ENCODE measurements around the gene MYORG. TPM values are rescaled to one million over a fixed set of nuclear protein-coding genes. Genes with fewer than 3 reads are reported as not detected.

The MYORG gene
- 0.37 and 0.81 TPM in 2 replicates for total RNA-seq (2011; cell fraction: chromatin; rRNA removed; ENCODE audit: low replicate concordance)
- total RNA-seq (2011; cell fraction: nucleolus; rRNA removed) = 0.53 and 0.83 TPM in 2 replicates
- 0.51 and 1.2 TPM in 2 replicates for total RNA-seq (2011; cell fraction: nucleoplasm; rRNA removed)
- total RNA-seq (2014; rRNA removed) = 0.18 and 0.33 TPM in 2 replicates
- total RNA-seq (2014; rRNA removed; fragmentation: Illumina TruSeq; extraction: Trizol) = 0.15 and 0.19 TPM in 2 replicates
- total RNA-seq (2015; rRNA removed; fragmentation: Illumina TruSeq; extraction: Trizol) = 0.14 and 0.15 TPM in 2 replicates
- 0.82 and 1.1 TPM in 2 replicates for total RNA-seq (2021)
- polyA plus RNA-seq (2011; rRNA removed) = 0.19 and 0.25 TPM in 2 replicates
- 0.16 and 0.43 TPM in 2 replicates for polyA plus RNA-seq (2011; cell fraction: cytosol; rRNA removed)
- 0.06 and 0.28 TPM in 2 replicates for polyA plus RNA-seq (2011; cell fraction: nucleus; rRNA removed)
- polyA plus RNA-seq (2012) = 0.32 and 0.36 TPM in 2 replicates
- 0.36 and 0.40 TPM in 2 replicates for polyA plus RNA-seq (2014; fragmentation: Illumina TruSeq; extraction: Trizol)
- polyA plus RNA-seq (2014; fragmentation: Nextera tagmentation; extraction: Ambion mirVana) = under 1 TPM; 0.06 to 0.13 TPM
- 0.20 and 0.30 TPM in 2 replicates for polyA plus RNA-seq (2014; rRNA removed)
- 0.15 and 0.21 TPM in 2 replicates for polyA minus RNA-seq (2011; rRNA and poly(A)+ RNA removed)
- polyA minus RNA-seq (2011; cell fraction: cytosol; rRNA and poly(A)+ RNA removed) = 0.36 and 0.67 TPM in 2 replicates
- 0.22 and 0.27 TPM in 2 replicates for polyA minus RNA-seq (2011; cell fraction: nucleus; rRNA and poly(A)+ RNA removed)
- percentile 44 among the genes with signal in this experiment for Bru-seq, nascent RNA
- BruChase-seq, experiment 1, labeled RNA remaining after a 2-hour chase = percentile 38 among the genes with signal in this experiment
- BruChase-seq, experiment 2, labeled RNA remaining after a 6-hour chase = percentile 40 among the genes with signal in this experiment
- long read RNA-seq, experiment 1, full-length matches to known transcripts = 1 of 4 reads
- long read RNA-seq, experiment 1, partial matches to known transcripts = 0 of 4 reads
- long read RNA-seq, experiment 1, other reads (novel, unspliced or antisense) = 3 of 4 reads
- long read RNA-seq, experiment 2 = 0 reads
- long read RNA-seq, experiment 3 = 0 reads

GRCh38 chr9:34376596-34377403, at the start of gene MYORG:
Gene MYORG, minus strand, starts transcription at chr9:34376898. Its CDS starts 3,955 bp downstream, at chr9:34372943.
- DNase-seq (ENCODE audit: extremely low read depth in 1 of 4, low spot score in 3 of 4) (peak; percentile 92 to 95 (median 94)), FAIRE-seq (peak; percentile 89), ATAC-seq (peak; percentile 92)
- H3K9me1 ChIP-seq (ENCODE audit: control insufficient read depth, insufficient read depth, low read length) = no peaks in the 10 kb centered on the region
- in situ Hi-C loops (cut with MboI) = no loop called here
- no TSS peak for BruUV-seq (replicated peaks)
- no peaks in the 10 kb centered on the region for H3K27me3 ChIP-seq (ENCODE audit: control insufficient read depth in 2 of 2, insufficient read depth in 2 of 2, low read length in 2 of 2)
- peak within 1 kb of the TSS; percentile 45 for H3K4me3 ChIP-seq
- H3K9ac ChIP-seq (ENCODE audit: insufficient read depth in 1 of 2, low read depth in 2 of 2, low read length in 2 of 2) = peak within 1 kb of the TSS; percentile 59 to 91
- peak within 1 kb of the TSS; percentile 81 for H3K4me2 ChIP-seq (ENCODE audit: insufficient read depth, low read length)
- POLR2A ChIA-PET = interaction anchor here (0.6 to 1.8 kb wide), 7 partner anchors 43 to 329 kb away, joined by 3 to 6 read pairs (median 3); no protein-coding TSS in a partner anchor
- H4K20me1 ChIP-seq (replicated peaks; ENCODE audit: control insufficient read depth, insufficient read depth, low read length) = no peaks in the 10 kb centered on the region
- H2AFZ ChIP-seq (ENCODE audit: low read depth, low read length) = peak within 1 kb of the TSS; percentile 98
- H3K27ac ChIP-seq (ENCODE audit: extremely low read depth, low read depth, low read length) = peak within 1 kb of the TSS; percentile 60
- 0% methylated on average over 17 of the region's 54 CpGs for WGBS (ENCODE audit: insufficient coverage, low coverage, missing lambda C conversion rate)
- H3K36me3 ChIP-seq (ENCODE audit: control insufficient read depth, insufficient read depth, low read length) = no peaks in the 10 kb centered on the region
- H3K79me2 ChIP-seq (ENCODE audit: control insufficient read depth, insufficient read depth, low read length) = no peaks in the 10 kb centered on the region
- intact Hi-C loops (cut with micrococcal nuclease) = no loop called here
- H3K4me1 ChIP-seq (replicated peaks in 1 of 2; ENCODE audit: control insufficient read depth in 2 of 2, insufficient read depth in 2 of 2, low read length in 2 of 2) = peaks cover 9 to 39% of the 10 kb centered on the region in 2 experiments; a peak in 4 of 5 replicates
- no peaks in the 10 kb centered on the region for H3K9me3 ChIP-seq (replicated peaks; ENCODE audit: control insufficient read depth, insufficient read depth, low read depth, low read length)
- CTCF ChIA-PET (ENCODE audit: low intra/inter-chr PET ratio) = no interaction called here
- TF ChIP-seq ZBTB7A (IDR thresholded peaks at IDR 0.05; ENCODE audit: borderline replicate concordance, control insufficient read depth, low read depth, low read length) = peak; percentile 83; the same call in 1 of the 2 replicates
- TF ChIP-seq GATA2 (CRISPR knock-in tag; IDR thresholded peaks at IDR 0.05) = peak; percentile 68; the same call in 1 of the 2 replicates
- TF ChIP-seq CTBP1 (IDR thresholded peaks at IDR 0.05; ENCODE audit: borderline replicate concordance) = peak; percentile 62; the same call in 1 of the 2 replicates
- no peak for TF ChIP-seq ZNF175 (CRISPR knock-in tag; IDR thresholded peaks at IDR 0.05; ENCODE audit: low read depth)
- TF ChIP-seq, protein P1, sequence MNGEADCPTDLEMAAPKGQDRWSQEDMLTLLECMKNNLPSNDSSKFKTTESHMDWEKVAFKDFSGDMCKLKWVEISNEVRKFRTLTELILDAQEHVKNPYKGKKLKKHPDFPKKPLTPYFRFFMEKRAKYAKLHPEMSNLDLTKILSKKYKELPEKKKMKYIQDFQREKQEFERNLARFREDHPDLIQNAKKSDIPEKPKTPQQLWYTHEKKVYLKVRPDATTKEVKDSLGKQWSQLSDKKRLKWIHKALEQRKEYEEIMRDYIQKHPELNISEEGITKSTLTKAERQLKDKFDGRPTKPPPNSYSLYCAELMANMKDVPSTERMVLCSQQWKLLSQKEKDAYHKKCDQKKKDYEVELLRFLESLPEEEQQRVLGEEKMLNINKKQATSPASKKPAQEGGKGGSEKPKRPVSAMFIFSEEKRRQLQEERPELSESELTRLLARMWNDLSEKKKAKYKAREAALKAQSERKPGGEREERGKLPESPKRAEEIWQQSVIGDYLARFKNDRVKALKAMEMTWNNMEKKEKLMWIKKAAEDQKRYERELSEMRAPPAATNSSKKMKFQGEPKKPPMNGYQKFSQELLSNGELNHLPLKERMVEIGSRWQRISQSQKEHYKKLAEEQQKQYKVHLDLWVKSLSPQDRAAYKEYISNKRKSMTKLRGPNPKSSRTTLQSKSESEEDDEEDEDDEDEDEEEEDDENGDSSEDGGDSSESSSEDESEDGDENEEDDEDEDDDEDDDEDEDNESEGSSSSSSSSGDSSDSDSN (IDR thresholded peaks at IDR 0.05; ENCODE audit: borderline replicate concordance in 1 of 2, low read depth in 2 of 2, low read length in 2 of 2) = 0 out of 4 replicates have a peak, but pooled peaks of 1 of the 2 experiments have one; percentile 37
- TF ChIP-seq RBM17 (IDR thresholded peaks at IDR 0.05; ENCODE audit: borderline replicate concordance, low read depth, low read length) = no peak
- TF ChIP-seq JUN (IDR thresholded peaks at IDR 0.05; ENCODE audit: borderline replicate concordance, low read depth, low read length) = 0 out of 2 replicates have a peak, but pooled peaks have one; percentile 6
- TF ChIP-seq JUN (CRISPR knock-in tag; IDR thresholded peaks at IDR 0.05; ENCODE audit: borderline replicate concordance) = no peak
- TF ChIP-seq PRDM10 (IDR thresholded peaks at IDR 0.05; ENCODE audit: partially characterized antibody) = peak; percentile 79

Data from K562 (cell line).